Hepatocyte (in vitro differentiated cells): Measurements from ENCODE around the gene SMAD3.

Source experiments
- CTCF ChIP-seq: fragments of 200-600 bp; sonication (generic); IDR thresholded peaks from 2 replicates; pipeline ENCODE4 v1.5.1; 2016; ENCODE audit warnings: antibody characterized with exemption, mild to moderate bottlenecking; ENCODE audit not compliant: poor library complexity
- EZH2 ChIP-seq: fragments of 200-600 bp; sonication (generic); IDR thresholded peaks from 2 replicates; pipeline ENCODE4 v1.6.1; 2016; ENCODE audit warnings: antibody characterized with exemption, mild to moderate bottlenecking, borderline replicate concordance

DNA sequence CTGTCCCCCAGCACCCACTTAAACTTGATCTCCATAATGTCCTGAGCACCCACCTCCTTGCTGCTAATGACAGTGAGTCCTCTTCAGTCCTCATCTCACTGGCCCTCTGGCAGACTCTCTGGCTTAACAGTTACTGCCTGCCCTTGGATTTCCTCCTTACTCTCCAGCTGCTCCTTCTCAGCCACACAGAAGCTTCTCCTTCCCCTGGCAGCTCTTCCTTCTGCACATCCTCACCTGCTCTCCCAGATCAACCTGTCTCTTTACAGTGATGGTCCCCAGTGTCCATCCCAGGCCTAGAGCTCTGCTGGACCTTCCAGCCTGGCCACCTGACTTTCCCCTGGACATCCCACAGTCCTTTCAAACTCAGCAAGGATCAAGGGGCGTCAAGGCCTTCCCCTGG lies 47.4 kb upstream of the SMAD3 start:
- no peak for TF ChIP-seq CTCF
- no peak for TF ChIP-seq EZH2
